ENCODE data around the gene RWDD2A. TPM values are rescaled to one million over a fixed set of nuclear protein-coding genes. Genes with fewer than 3 reads are reported as not detected.

The RWDD2A gene
- total and polyA plus RNA-seq, 9 of the 15 experiments (the other 6 are each of a cell fraction or from before 2014, with no cell fraction given): 1.6 to 4.7 (median 2.1) TPM

DNA sequence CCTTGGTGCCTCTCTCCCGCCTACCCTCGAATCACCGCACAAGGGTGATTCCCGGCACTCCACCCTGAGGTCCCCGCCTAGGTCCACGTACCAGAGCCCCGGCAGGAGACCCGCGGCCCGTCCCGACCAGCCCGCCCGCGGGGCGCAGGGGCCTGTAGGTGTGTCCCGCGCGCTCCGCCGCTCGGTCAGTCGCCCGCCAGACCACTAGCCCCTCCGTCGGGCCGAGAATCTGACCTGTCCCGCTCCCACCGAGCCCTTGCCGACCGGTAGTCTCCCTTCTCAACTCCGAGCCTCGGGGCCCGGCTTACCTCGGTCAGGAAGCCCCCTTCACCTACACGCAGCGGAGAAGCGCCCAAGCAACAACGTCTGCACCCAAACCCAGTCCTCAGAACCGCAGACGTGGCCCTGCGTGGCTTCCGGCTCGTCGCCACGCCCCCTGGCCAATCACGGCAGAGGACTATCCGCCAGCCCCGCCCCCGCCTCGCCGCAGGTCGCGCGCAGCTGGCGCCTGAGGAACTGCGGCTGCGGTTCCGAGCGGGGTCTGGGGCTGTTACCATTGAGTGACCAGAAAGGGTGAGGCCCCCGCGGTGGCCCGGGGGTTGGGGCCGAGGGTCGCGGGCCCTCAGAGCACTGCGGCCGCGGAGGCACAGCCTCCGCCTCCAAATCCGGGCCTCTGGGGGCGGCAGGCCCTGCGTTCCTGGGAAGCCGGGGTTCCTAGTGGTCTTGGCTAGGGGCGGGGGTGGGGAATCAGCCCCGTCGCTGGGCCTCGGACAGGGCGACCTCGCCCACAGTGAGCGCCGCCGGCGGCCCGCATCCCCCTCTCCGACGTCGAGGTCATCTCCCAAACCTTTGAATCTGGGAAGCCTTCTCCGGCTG lies at the start of gene RWDD2A, which contains the start of gene PGM3 (continued):
- TF ChIP-seq CHD4 (IDR thresholded peaks at IDR 0.05; ENCODE audit: insufficient read depth, insufficient replicate concordance, low read depth, low read length, poor library complexity, severe bottlenecking) (no peak), BRD9 (IDR thresholded peaks at IDR 0.05; ENCODE audit: low read depth, partially characterized antibody) (peak; percentile 26), SP1 (CRISPR knock-in tag; IDR thresholded peaks at IDR 0.05) (peak; percentile 91), CHD1 (IDR thresholded peaks at IDR 0.05; ENCODE audit: low read length) (no peak), CCAR2 (IDR thresholded peaks at IDR 0.05; ENCODE audit: low read depth, low read length) (no peak), FOXP1 (CRISPR knock-in tag; IDR thresholded peaks at IDR 0.05) (peak; percentile 81; the same call in 1 of the 2 replicates), NBN (IDR thresholded peaks at IDR 0.05; ENCODE audit: low read depth) (peak; percentile 49; the same call in 1 of the 2 replicates), RNF2 (IDR thresholded peaks at IDR 0.05) (0 out of 2 replicates have a peak, but pooled peaks have one; percentile 24), KDM5B (IDR thresholded peaks at IDR 0.05; ENCODE audit: insufficient replicate concordance, low read depth, low read length) (peak; percentile 93), TSC22D4 (tag; IDR thresholded peaks at IDR 0.05) (no peak), PHF8 (IDR thresholded peaks at IDR 0.05; ENCODE audit: borderline replicate concordance, low read length) (peak; percentile 88; the same call in 1 of the 2 replicates), SMAD4 (CRISPR knock-in tag; conservative IDR thresholded peaks at IDR 0.05) (peak; percentile 67; the same call in 1 of the 2 replicates), ZNF121 (CRISPR knock-in tag; conservative IDR thresholded peaks at IDR 0.05) (no peak), NFE2 (IDR thresholded peaks at IDR 0.05; ENCODE audit: low read depth) (no peak), SMAD1 (IDR thresholded peaks at IDR 0.05; ENCODE audit: low read depth, low read length, partially characterized antibody) (peak; percentile 72), BRD4 (IDR thresholded peaks at IDR 0.05) (no peak), SOX6 (IDR thresholded peaks at IDR 0.05) (0 out of 2 replicates have a peak, but pooled peaks have one; percentile 11), TCF7L2 (IDR thresholded peaks at IDR 0.05; ENCODE audit: low read depth, low read length) (no peak), ZEB2 (IDR thresholded peaks at IDR 0.05) (0 out of 2 replicates have a peak, but pooled peaks have one; percentile 15), POLR2A (conservative IDR thresholded peaks at IDR 0.05) (peak; percentile 93), ATF1 (CRISPR knock-in tag; IDR thresholded peaks at IDR 0.05) (no peak; the same call in 1 of the 2 replicates), ATF1 (tag; IDR thresholded peaks at IDR 0.05) (peak; percentile 82)
- TF ChIP-seq, protein P1, sequence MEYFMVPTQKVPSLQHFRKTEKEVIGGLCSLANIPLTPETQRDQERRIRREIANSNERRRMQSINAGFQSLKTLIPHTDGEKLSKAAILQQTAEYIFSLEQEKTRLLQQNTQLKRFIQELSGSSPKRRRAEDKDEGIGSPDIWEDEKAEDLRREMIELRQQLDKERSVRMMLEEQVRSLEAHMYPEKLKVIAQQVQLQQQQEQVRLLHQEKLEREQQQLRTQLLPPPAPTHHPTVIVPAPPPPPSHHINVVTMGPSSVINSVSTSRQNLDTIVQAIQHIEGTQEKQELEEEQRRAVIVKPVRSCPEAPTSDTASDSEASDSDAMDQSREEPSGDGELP (CRISPR knock-in tag; IDR thresholded peaks at IDR 0.05; ENCODE audit: borderline replicate concordance): peak; percentile 95
- TF ChIP-seq, protein P2, sequence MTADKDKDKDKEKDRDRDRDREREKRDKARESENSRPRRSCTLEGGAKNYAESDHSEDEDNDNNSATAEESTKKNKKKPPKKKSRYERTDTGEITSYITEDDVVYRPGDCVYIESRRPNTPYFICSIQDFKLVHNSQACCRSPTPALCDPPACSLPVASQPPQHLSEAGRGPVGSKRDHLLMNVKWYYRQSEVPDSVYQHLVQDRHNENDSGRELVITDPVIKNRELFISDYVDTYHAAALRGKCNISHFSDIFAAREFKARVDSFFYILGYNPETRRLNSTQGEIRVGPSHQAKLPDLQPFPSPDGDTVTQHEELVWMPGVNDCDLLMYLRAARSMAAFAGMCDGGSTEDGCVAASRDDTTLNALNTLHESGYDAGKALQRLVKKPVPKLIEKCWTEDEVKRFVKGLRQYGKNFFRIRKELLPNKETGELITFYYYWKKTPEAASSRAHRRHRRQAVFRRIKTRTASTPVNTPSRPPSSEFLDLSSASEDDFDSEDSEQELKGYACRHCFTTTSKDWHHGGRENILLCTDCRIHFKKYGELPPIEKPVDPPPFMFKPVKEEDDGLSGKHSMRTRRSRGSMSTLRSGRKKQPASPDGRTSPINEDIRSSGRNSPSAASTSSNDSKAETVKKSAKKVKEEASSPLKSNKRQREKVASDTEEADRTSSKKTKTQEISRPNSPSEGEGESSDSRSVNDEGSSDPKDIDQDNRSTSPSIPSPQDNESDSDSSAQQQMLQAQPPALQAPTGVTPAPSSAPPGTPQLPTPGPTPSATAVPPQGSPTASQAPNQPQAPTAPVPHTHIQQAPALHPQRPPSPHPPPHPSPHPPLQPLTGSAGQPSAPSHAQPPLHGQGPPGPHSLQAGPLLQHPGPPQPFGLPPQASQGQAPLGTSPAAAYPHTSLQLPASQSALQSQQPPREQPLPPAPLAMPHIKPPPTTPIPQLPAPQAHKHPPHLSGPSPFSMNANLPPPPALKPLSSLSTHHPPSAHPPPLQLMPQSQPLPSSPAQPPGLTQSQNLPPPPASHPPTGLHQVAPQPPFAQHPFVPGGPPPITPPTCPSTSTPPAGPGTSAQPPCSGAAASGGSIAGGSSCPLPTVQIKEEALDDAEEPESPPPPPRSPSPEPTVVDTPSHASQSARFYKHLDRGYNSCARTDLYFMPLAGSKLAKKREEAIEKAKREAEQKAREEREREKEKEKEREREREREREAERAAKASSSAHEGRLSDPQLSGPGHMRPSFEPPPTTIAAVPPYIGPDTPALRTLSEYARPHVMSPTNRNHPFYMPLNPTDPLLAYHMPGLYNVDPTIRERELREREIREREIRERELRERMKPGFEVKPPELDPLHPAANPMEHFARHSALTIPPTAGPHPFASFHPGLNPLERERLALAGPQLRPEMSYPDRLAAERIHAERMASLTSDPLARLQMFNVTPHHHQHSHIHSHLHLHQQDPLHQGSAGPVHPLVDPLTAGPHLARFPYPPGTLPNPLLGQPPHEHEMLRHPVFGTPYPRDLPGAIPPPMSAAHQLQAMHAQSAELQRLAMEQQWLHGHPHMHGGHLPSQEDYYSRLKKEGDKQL (CRISPR knock-in tag; IDR thresholded peaks at IDR 0.05; ENCODE audit: borderline replicate concordance): no peak

Measured in K562 (cell line).